SK-N-SH (cell line): ENCODE data around the gene FKBP7. TPM values are rescaled to one million over a fixed set of nuclear protein-coding genes. Genes with fewer than 3 reads are reported as not detected.

Experiments
- CTCF ChIA-PET: fragments of 300-600, 350-600 bp; formaldehyde crosslinking; extraction: SDS; loops from one replicate; lab custom pipeline; 2021; lab: Yijun Ruan, JAX
- POLR2A ChIA-PET: fragments of 350-600 bp; sonication (Branson Sonifier 250); formaldehyde crosslinking; extraction: SDS; loops from one replicate; lab custom pipeline; 2020; ENCODE audit warnings: antibody characterized with exemption, inconsistent platforms; lab: Yijun Ruan, JAX
- DNase-seq: peaks from one replicate; pipeline ENCODE4 v3.0.0; 2012
- H2AFZ ChIP-seq: fragments of 200-600 bp; sonication (generic); 2 replicates; pipeline ENCODE4 v1.8.1; 2016; ENCODE audit warnings: antibody characterized with exemption, mild to moderate bottlenecking, low read depth
- H3F3A ChIP-seq: fragments of 200-600 bp; sonication (generic); replicated peaks from 2 replicates; pipeline ENCODE3; 2016; ENCODE audit warnings: antibody characterized with exemption, mild to moderate bottlenecking; ENCODE audit not compliant: insufficient read depth
- H3K27ac ChIP-seq, 2 experiments: fragments of 200-500 bp in 1 of 2; fragments of 200-600 bp in 1 of 2; sonication (Bioruptor generic) in 1 of 2; sonication (generic), shearing (Covaris generic) in 1 of 2; 2 replicates each; pipeline versions ENCODE4 v1.5.1 to v1.6.1; 2014 to 2016; ENCODE audit warnings: low read depth in 2 of 2, inconsistent platforms in 1 of 2, low read length in 1 of 2, mild to moderate bottlenecking in 1 of 2, mixed read lengths in 1 of 2
- H3K27me3 ChIP-seq: fragments of 200-600 bp; sonication (generic), shearing (Covaris generic); 2 replicates; pipeline ENCODE4 v1.6.1; 2016; ENCODE audit warnings: mixed run types; ENCODE audit not compliant: insufficient read depth
- H3K36me3 ChIP-seq, 2 experiments: fragments of 200-500 bp in 1 of 2; fragments of 200-600 bp in 1 of 2; sonication (Bioruptor generic) in 1 of 2; sonication (generic) in 1 of 2; replicated peaks in 1 of 2; 2 replicates each; pipeline versions ENCODE3 to v1.5.1; 2014 to 2016; ENCODE audit warnings: low read length in 1 of 2, mild to moderate bottlenecking in 1 of 2; ENCODE audit not compliant: insufficient read depth in 2 of 2, control insufficient read depth in 1 of 2
- H3K4me1 ChIP-seq, 2 experiments: fragments of 200-500 bp in 1 of 2; fragments of 200-600 bp in 1 of 2; sonication (Bioruptor generic) in 1 of 2; sonication (generic), shearing (Covaris generic) in 1 of 2; 2 replicates each; pipeline versions ENCODE4 v1.5.1 to v1.6.1; 2014 to 2016; ENCODE audit warnings: low read depth in 1 of 2, low read length in 1 of 2, mixed run types in 1 of 2; ENCODE audit not compliant: insufficient read depth in 2 of 2, control insufficient read depth in 1 of 2
- H3K4me2 ChIP-seq: fragments of 200-600 bp; sonication (generic), shearing (Covaris generic); 2 replicates; pipeline ENCODE4 v1.6.1; 2017; ENCODE audit warnings: mixed run types
- H3K4me3 ChIP-seq, 2 experiments: fragments of 200-500 bp in 1 of 2; fragments of 200-600 bp in 1 of 2; sonication (Bioruptor generic) in 1 of 2; sonication (generic), shearing (Covaris generic) in 1 of 2; 2 replicates each; pipeline versions ENCODE4 v1.5.1 to v1.8.1; 2014 to 2016; ENCODE audit warnings: low read depth in 2 of 2, inconsistent platforms in 1 of 2, low read length in 1 of 2, mild to moderate bottlenecking in 1 of 2, mixed read lengths in 1 of 2, moderate library complexity in 1 of 2
- H3K79me2 ChIP-seq: fragments of 200-600 bp; sonication (generic); 2 replicates; pipeline ENCODE4 v1.8.1; 2017; ENCODE audit warnings: mild to moderate bottlenecking; ENCODE audit not compliant: insufficient read depth
- H3K9ac ChIP-seq: fragments of 200-600 bp; sonication (generic); 2 replicates; pipeline ENCODE4 v1.6.1; 2017; ENCODE audit warnings: mixed run types
- H3K9me2 ChIP-seq: fragments of 200-600 bp; sonication (generic); 2 replicates; pipeline ENCODE4 v1.6.1; 2017; ENCODE audit warnings: mixed run types
- H3K9me3 ChIP-seq: fragments of 200-600 bp; sonication (generic); 2 replicates; pipeline ENCODE4 v1.6.1; 2017; ENCODE audit warnings: mixed run types, mild to moderate bottlenecking, moderate library complexity
- H4K20me1 ChIP-seq: fragments of 200-600 bp; sonication (generic); 2 replicates; pipeline ENCODE4 v1.6.1; 2017; ENCODE audit warnings: mild to moderate bottlenecking, mixed run types; ENCODE audit not compliant: insufficient read depth
- CHD2 ChIP-seq: fragments of 150-350 bp; IDR thresholded peaks from 2 replicates; pipeline ENCODE4 v1.6.1; 2018; ENCODE audit warnings: low read length; ENCODE audit not compliant: partially characterized antibody
- CTCF ChIP-seq: fragments of 200-600 bp; sonication (generic); IDR thresholded peaks from 2 replicates; pipeline ENCODE4 v1.6.1; 2017; ENCODE audit warnings: antibody characterized with exemption, mild to moderate bottlenecking, moderate library complexity
- ELF1 ChIP-seq: IDR thresholded peaks from 2 replicates; pipeline ENCODE4 v1.4.0; 2012
- EZH2phosphoT487 ChIP-seq: fragments of 200-600 bp; sonication (generic); IDR thresholded peaks from 2 replicates; pipeline ENCODE4 v1.6.1; 2017; ENCODE audit warnings: low read depth, mixed run types, mild to moderate bottlenecking, antibody characterized with exemption, moderate library complexity, borderline replicate concordance
- FOXJ3 ChIP-seq: sonication (generic); formaldehyde crosslinking; IDR thresholded peaks from 2 replicates; pipeline ENCODE4 v1.5.1; 2020; ENCODE audit warnings: mild to moderate bottlenecking, missing genetic modification reagents
- FOXM1 ChIP-seq: IDR thresholded peaks from 2 replicates; pipeline ENCODE4 v1.4.0; 2012; ENCODE audit warnings: low read depth, mild to moderate bottlenecking
- GABPA ChIP-seq: IDR thresholded peaks from 2 replicates; pipeline ENCODE4 v1.4.0; 2012; ENCODE audit warnings: low read depth, mild to moderate bottlenecking
- GATA2 ChIP-seq: sonication (generic); formaldehyde crosslinking; IDR thresholded peaks from 2 replicates; pipeline ENCODE4 v1.5.0; 2020; ENCODE audit warnings: mild to moderate bottlenecking, missing genetic modification reagents
- MEF2A ChIP-seq: IDR thresholded peaks from 2 replicates; pipeline ENCODE4 v1.4.0; 2012; ENCODE audit warnings: low read depth, borderline replicate concordance
- MXI1 ChIP-seq: IDR thresholded peaks from 2 replicates; pipeline ENCODE4 v1.6.1; 2012; ENCODE audit warnings: mild to moderate bottlenecking, low read depth, low read length, improper control_type of control experiment
- NFIC ChIP-seq: IDR thresholded peaks from 2 replicates; pipeline ENCODE4 v1.4.0; 2012; ENCODE audit warnings: borderline replicate concordance
- NRF1 ChIP-seq: IDR thresholded peaks from 2 replicates; pipeline ENCODE4 v1.6.1; 2012; ENCODE audit warnings: low read depth, mild to moderate bottlenecking, low read length
- RAD21 ChIP-seq: IDR thresholded peaks from 2 replicates; pipeline ENCODE4 v1.6.1; 2012; ENCODE audit warnings: mild to moderate bottlenecking, low read length
- RCOR1 ChIP-seq: fragments of 150-350 bp; IDR thresholded peaks from 2 replicates; pipeline ENCODE4 v1.6.1; 2017; ENCODE audit warnings: antibody characterized with exemption, low read length
- RXRA ChIP-seq: IDR thresholded peaks from 2 replicates; pipeline ENCODE4 v1.4.0; 2012; ENCODE audit warnings: low read depth, mild to moderate bottlenecking, borderline replicate concordance
- SIN3A ChIP-seq: IDR thresholded peaks from 2 replicates; pipeline ENCODE4 v1.6.1; 2012; ENCODE audit warnings: low read depth, mild to moderate bottlenecking, low read length, moderate library complexity, borderline replicate concordance
- SMC3 ChIP-seq: IDR thresholded peaks from 2 replicates; pipeline ENCODE4 v1.6.1; 2012; ENCODE audit warnings: low read depth, low read length, improper control_type of control experiment
- TEAD4 ChIP-seq: IDR thresholded peaks from 2 replicates; pipeline ENCODE4 v1.4.0; 2012; ENCODE audit warnings: mild to moderate bottlenecking, borderline replicate concordance; ENCODE audit not compliant: insufficient read depth
- USF1 ChIP-seq: IDR thresholded peaks from 2 replicates; pipeline ENCODE4 v1.4.0; 2012; ENCODE audit warnings: low read depth, borderline replicate concordance
- YY1 ChIP-seq: IDR thresholded peaks from 2 replicates; pipeline ENCODE4 v1.4.0; 2012; ENCODE audit warnings: low read depth, mild to moderate bottlenecking
- ZBTB33 ChIP-seq: IDR thresholded peaks from 2 replicates; pipeline ENCODE4 v1.4.0; 2012; ENCODE audit warnings: low read depth, borderline replicate concordance
- WGBS: methylation state at CpG from one replicate; pipeline ENCODE4 v1.1.6; 2017; ENCODE audit warnings: low lambda C conversion rate; 5-methylcytosine and 5-hydroxymethylcytosine counted together
- polyA plus RNA-seq, 3 experiments: library from polyadenylated mRNA; depleted of rRNA; stranded (reverse); fragments of >200 nt; gene quantifications; 2 replicates each; pipeline ENCODE4 v1.2.3, GENCODE V29; 2012

FKBP7 gene
- polyA plus RNA-seq, 1 of the 3 experiments (the other 2 are of a cell fraction): 35.6 TPM

- CTCF ChIA-PET: interaction anchor here (0.6 to 8.7 kb wide), 23 partner anchors 9 to 436 kb away, joined by 3 to 199 read pairs (median 4); partner anchors contain the start of gene RBM45
- Histone ChIP-seq H3K27ac (no peak overlapping the region), H3K9me2 (no peaks in the 10 kb centered on the region), H3K4me3 (no peak overlapping the region), H3K4me1 (peaks cover 3 to 6% of the 10 kb centered on the region in 2 experiments; a peak in 3 of 4 replicates), H3K36me3 (peaks cover 2 to 3% of the 10 kb centered on the region in 2 experiments), H3K27me3 (no peaks in the 10 kb centered on the region), H3K9ac (no peak overlapping the region), H3K79me2 (peaks cover 37% of the 10 kb centered on the region; the same call in 1 of the 2 replicates), H3K9me3 (no peaks in the 10 kb centered on the region), H2AFZ (no peak overlapping the region), H3F3A (peaks cover 4% of the 10 kb centered on the region), H4K20me1 (no peaks in the 10 kb centered on the region), H3K4me2 (no peak overlapping the region)
- DNase-seq: no peak
- WGBS: 61% methylated on average over 1 of the region's 1 CpG
- TF ChIP-seq SIN3A (no peak), NFIC (no peak), ELF1 (no peak), FOXM1 (no peak), GATA2 (CRISPR knock-in tag) (no peak), FOXJ3 (no peak), RXRA (no peak), EZH2phosphoT487 (no peak), TEAD4 (no peak), NRF1 (no peak), MEF2A (no peak), RAD21 (peak; percentile 68), SMC3 (peak; percentile 40; the same call in 1 of the 2 replicates), ZBTB33 (no peak), RCOR1 (no peak), GABPA (no peak), CTCF (peak; percentile 57), YY1 (no peak), CHD2 (no peak), USF1 (no peak), MXI1 (no peak)
- POLR2A ChIA-PET: no interaction called here
These were observed 59.3 kb downstream of the FKBP7 start for GRCh38 chr2:178419123-178419522.
